Embryonic facial prominence (tissue), 1 donor: ENCODE data around the gene POLR2A.

Experiments
- DNase-seq: peaks from one replicate; pipeline ENCODE4 v3.0.0-alpha.2; 2016; ENCODE audit errors: extremely low spot score

The POLR2A gene

DNA sequence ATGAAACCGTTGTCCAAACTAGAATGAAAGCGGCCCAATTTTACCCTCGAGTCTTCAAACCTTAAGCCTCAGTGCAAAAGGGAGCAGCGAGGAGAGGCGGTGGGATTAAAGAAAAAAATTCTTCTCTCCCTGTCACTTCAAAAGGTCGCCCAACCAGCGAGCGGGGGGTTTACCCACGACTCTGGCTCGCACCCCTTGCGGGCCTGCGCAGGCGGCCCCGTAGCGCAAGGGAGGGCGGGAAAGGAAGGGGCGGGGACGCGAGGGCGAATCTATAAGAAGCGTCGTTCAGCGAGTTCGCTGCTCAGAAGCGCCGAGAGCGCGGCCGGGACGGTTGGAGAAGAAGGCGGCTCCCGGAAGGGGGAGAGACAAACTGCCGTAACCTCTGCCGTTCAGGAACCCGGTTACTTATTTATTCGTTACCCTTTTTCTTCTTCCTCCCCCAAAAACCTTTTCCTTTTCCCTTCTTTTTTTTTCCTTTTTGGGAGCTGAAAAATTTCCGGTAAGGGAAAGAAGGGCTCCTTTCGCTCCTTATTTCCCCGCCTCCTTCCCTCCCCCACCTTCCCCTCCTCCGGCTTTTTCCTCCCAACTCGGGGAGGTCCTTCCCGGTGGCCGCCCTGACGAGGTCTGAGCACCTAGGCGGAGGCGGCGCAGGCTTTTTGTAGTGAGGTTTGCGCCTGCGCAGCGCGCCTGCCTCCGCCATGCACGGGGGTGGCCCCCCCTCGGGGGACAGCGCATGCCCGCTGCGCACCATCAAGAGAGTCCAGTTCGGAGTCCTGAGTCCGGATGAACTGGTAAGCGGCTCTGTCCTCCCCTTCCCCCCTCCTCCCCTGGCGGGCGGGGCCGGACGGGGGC, at the start of gene POLR2A:
Gene POLR2A (plus strand): TSS at position 300 of the 852 bp plus-strand sequence.
- DNase-seq: peak; percentile 96

DNA sequence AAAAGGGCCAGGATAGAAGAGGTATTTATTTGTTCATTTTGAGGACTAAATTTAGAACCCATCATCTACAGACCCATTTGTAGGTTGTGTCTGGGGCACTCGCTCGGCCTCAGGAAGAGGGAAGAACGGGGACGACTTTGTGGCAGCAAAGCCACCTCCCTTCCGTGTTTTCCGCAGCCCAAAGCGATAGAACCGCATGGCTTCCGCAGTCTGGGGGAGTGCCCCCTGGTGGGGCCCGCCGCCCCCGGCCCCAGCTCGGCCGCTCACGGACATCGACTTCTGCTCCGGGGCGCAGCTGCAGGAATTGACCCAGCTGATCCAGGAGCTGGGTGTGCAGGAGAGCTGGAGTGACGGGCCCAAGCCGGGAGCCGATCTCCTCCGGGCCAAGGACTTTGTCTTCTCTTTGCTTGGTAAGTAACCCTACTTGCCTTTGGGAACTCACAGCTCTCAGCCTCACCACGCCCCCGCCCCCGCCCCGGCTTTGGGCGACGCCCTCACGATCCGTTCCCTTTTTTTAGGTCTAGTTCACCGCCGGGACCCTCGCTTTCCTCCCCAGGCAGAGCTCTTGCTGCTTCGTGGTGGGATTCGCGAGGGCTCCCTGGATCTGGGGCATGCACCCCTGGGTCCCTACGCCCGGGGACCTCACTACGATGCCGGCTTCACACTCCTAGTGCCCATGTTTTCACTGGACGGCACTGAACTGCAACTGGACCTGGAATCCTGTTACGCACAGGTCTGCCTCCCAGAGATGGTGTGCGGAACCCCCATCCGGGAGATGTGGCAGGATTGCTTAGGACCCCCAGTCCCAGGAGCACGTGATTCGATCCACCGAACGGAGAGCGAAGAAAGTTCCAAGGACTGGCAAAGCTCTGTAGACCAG, 48.2 kb upstream of the POLR2A start:
- no peak for DNase-seq

DNA sequence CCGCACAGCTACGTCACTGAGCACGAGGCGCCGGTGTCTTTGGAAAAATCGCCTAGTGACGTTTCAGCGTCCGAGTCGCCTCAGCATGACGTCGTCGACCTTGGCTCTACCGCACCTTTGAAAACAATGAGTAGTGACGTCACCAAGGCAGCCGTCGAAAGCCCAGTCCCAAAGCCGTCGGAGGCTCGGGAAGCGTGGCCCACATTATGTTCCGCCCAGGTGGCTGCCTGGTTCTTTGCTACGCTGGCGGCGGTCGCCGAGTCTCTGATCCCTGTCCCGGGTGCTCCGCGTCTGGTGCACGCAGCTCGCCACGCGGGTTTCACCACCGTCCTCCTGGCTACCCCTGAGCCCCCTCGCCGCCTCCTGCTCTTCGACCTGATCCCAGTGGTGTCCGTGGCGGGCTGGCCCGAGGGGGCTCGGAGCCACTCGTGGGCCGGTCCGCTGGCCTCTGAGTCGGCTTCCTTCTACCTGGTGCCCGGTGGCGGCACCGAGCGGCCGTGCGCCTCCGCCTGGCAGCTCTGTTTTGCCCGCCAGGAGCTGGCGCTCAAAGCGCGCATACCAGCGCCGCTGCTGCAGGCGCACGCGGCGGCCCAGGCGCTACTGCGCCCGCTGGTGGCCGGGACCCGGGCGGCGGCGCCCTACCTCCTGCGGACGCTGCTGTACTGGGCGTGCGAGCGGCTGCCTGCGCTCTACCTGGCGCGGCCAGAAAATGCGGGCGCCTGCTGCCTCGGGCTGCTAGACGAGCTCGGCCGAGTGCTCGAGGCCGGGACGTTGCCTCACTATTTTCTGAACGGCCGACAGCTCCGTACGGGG, 47.4 kb upstream of the POLR2A start:
- peak; percentile 48 for DNase-seq

DNA sequence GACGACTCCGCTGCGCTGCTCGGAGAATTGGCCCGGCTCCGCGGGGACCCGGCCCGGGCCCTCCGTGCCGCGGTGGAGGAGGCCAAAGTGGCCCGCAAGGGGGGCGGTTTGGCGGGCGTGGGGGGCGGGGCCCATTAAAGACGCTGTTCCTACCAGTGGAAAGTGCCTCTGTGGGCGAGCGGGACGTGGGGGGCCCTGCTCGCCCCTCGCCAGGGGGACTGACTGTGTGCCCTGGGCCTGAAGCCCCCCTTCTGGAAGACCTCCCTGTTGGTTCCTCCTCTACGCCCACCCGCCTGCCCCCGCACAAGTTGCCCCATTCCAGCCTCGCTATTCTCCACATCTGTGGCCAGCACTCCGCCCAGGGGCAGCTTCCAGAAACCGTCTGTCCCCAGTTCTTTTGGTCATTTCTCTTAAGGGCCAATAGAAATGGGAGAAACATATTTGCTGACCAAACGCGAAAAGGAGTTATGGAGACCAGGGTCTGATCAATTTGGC, 46.8 kb upstream of the POLR2A start:
- DNase-seq: no peak

DNA sequence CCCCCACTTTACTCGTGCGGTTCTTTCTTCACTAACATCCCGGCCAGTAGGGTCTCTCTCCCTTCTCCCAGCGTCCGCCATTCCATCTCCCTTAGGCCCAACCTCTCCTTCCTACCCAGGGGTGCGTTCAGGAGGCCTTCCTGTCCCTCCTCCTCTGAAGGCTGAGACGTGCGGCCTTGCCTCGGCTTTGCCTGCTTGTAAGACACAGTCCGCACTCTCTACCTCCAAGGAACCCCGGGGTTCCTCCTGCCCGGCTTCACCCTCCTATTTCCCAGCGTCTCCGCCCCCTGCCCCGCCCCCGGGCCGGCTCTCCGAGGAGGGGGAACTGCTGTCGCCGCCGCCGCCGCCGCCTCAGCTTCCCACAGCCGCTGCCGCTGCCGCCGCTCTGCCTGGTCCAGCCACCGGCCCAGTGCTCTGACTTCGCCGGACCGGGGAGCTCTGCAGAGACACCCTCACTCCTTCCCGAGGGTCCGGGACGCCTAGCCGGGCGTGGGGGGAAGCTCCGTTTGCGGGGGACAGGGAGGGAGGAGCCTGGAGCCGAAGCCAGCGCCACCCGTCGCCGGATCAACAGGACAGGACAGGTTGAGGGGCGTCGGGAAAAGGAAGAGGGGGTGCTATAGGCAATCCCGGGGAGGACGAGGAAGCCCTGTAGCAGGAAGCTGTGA, 46.1 kb upstream of the POLR2A start:
- DNase-seq: no peak

DNA sequence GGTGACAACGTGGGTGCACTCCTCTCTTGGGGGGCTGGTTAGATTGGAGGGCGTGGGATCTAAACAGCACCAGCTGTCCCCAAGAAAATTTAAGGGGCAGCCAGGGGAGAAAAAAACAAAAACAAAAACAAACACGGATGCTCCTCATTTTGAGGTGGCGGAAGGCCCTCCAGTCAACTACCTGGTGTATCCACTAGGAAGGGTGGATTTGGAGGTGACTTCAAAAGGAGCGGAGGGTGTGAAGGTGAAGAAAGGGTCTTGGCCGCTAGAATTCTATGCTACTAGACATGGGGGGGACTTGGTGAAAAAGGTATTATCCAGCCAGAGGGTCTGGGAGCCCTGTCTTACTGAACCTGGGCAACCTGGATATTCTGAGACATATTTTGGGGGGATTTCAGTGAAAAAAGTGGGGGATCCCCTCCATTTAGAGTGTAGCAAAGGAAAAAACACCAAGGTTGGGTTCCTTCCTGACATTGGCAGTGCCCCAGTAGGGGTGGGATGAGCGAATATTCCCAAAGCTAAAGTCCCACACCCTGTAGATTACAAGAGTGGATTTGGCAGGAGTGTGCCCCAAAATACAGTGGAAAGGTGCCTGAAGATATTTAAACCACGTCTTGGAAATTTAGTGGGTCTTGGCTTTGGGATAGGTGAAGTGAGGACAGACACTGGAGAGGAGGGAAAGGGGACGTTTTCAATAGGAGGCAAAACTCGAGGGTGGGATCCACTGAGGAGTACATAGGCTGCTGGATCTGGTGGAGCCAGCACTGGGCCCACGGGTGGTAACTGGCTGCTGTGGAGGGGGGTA, 45.3 kb upstream of the POLR2A start:
- DNase-seq: no peak

DNA sequence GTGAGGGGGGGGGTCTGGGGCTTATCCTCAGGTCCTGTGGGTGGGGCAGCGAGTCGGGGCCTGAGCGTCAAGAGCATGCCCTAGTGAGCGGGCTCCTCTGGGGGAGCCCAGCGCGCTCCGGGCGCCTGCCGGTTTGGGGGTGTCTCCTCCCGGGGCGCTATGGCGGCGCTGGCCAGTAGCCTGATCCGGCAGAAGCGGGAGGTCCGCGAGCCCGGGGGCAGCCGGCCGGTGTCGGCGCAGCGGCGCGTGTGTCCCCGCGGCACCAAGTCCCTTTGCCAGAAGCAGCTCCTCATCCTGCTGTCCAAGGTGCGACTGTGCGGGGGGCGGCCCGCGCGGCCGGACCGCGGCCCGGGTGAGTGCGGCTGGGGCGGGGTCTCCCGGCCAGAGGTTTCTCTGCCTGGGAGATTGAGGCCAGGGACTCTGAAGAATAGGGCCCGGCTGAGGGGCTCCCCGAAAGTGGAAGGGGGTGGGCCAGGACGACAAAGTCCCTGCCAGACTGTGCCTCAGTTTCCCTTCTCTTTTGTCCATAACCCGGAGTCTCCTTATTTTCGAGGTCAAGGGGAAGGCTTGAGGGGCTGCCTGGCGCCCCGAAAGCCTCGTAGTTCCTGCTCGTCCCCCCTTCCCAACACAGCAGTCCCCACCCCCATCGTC, 44.6 kb upstream of the POLR2A start, which contains the start of gene FGF11:
Gene FGF11 (plus strand): TSS at position 51 of the 651 bp plus-strand sequence. CDS start 109 bp downstream, at position 160.
- DNase-seq: no peak

DNA sequence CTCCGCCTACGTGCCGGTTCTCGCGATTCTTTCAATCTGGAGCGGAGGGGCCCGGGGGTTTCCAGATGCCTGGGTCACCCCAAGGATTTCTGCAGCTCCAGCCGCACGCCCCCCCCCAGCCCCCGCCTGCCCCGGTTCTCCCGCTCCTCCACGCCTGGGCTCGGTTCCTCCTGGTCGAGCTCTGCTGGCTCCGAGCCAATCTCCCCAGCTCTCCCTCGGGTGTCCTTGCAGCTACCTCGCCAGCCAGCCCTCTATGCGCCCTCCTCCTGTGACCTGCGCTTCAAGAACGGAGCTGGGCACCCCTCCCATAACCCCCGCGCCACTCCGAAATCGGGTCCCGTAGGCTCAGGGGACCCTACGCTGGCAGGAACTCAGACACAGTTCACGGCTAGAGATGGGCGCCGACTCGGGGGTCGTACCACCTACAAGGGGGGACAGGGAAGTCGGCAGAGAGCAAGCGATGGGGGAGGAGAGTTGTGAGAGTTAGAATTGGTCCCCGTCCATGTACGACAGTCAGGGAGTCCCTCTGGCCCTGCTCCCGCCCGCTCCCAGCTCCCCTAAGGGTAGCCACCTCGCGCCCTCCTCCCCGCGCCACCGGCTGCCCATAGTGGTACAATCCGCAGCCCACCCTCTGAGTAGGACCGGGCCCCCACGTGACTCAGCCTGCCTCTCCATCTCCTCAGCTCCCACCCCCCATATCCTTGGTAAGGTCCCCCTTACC, 43.9 kb upstream of the POLR2A start:
- DNase-seq: peak; percentile 43

DNA sequence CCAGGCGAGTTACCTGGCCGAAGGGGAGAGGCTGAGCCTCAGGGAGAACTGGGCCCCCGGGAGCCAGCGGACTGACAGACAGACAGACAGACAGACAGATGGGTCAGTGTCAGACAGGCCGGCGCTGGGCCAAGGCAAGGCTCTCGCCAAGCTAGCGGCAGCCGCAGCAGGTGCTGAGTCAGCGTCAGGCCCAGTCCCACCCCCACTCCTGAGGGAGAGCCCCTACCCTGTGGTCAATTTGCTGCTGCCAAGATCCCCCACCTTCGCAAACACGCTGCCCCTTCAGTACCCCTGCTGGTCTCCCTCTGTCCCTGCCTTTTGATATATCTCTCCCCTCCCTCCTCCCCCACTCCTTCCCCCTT, 43.4 kb upstream of the POLR2A start:
- peak; percentile 46 for DNase-seq

DNA sequence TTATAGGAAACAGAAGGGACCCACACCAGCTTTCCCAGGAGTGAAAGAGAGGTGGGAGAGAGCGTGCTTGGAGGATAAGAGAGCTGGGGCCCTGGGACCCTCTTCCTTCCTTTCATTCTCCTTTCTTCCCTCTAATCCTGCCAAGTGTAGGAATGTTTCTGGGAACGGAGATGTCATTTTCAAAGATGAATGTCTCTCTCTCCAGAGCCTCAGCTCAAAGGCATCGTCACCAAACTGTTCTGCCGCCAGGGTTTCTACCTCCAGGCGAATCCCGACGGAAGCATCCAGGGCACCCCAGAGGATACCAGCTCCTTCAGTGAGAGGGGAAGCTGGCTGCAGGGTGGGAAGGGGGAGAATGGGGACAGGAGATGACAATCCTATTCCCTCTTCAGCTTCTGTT, 42.9 kb upstream of the POLR2A start:
- no peak for DNase-seq

DNA sequence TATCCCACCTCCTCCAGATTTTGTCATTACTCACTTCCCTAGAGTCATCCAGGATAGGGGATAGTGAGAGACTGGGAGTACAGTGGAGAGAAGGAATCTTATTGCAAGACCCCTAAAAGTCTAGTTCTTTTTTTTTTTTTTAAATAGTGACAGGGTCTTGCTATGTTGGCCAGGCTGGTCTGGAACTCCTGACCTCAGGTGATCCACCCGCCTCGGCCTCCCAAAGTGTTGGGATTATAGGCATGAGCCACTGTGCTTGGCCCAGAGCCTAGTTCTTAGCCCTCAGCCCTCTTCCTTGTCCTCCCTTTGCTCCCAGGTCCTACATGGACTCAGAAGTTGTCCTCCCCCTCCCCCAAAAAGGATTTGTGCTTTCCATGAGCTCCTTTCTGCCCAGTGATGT, 42.0 kb upstream of the POLR2A start:
- no peak for DNase-seq

DNA sequence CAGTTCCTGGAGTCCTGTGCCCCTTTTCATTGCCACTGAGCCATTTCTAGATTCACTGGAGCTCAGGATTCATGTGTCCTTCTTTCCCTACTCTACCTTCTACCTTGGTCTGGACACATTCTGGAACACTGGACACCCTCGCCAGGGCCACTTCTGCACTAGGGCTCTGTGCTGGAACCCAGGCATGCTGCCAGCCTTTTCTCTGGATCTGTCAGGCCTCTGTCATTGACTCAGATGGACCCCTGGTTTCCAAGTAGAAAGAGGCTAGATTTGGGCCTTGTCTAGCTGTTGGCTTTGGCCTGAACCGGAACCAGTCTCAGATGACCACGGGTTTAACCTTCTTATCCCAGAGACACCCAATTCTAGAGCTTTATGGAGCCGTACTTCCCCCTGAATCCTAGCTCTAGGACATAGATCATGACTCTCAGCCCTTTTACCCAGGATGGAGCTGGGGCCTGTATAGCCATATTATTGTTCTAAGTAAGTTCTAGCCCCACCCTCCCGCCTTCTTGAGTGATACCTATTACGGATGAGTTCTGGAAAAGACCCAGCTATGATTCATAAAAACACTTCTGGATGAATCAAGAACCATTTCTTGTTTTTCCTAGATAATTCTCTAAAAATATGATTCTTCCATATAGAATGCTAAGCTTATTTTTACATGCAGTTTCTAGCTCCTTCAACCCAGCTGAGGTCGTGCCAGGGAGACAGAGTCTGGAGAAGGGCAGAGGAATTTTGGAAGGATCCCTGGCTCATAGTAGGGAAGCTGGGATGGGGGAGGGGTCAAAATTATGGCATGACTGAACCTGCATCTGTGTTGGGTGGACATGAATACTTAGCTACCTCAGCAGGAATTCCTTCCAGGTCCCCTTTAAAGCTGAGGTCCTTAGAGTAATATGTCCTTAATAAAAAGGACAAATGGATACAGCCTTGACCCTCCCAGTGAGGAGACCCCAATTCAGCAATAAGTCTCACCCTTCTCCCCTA, 40.4 kb upstream of the POLR2A start:
- no peak for DNase-seq

DNA sequence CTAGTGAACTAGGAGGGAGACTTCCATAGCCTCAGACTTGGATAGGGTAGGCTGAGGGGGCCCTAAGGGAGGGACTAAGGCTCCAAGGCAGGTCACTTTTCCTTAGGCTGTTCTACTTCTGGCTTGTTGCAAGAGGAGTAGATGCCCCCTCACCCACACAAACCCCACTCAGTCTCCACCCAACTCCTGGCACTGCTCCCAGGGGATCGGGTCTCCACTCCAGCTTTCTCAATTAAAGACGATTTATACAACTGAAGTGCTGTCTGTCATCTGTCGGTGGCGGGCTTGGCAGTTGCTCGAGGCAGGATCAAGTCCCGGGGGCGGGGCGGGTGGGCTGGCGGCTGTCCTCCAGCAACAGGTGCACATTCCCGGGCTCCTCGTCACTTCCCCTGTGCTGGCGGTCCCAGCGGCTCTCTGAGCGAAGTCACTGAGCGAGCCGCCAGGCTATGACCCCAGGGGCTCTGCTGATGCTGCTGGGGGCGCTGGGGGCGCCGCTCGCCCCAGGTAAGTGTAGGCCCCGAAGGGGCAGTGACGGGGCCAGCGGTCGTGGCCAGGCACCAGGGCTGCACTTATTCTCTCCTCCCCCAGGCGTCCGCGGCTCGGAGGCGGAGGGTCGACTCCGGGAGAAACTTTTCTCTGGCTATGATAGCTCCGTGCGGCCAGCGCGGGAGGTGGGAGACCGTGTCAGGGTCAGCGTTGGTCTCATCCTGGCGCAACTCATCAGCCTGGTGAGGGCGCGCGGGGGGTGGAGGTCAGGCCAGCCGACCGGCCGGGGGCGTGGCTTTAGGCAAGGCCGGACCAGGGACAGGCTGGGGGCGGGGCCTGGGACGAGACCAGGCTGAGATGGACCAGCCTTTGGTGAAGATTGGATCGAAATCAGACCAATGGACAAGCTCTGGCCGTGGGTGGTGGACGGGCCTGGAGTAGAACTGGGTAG, 39.2 kb upstream of the POLR2A start, which contains the start of gene CHRNB1:
Gene CHRNB1 (plus strand): TSS at position 380 of the 937 bp plus-strand sequence. CDS start 67 bp downstream, at position 447.
- no peak for DNase-seq

DNA sequence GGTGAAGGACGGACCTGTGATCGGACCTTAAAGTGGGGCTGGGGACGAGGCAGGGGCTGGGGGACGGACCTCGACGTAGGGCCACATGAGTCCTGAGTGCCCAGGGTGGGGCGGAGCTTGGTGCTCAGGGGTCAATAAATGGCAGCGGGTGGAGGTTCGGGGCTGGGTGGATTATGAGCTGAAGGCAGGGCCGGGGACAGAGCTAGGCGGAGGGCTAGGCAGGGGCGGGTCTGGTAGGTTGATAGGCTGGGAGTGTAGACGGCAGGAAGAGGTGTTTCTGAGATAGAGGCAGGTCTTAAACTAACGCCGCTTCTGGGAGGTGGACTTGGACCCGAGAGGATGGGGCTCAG, 38.6 kb upstream of the POLR2A start:
- no peak for DNase-seq

DNA sequence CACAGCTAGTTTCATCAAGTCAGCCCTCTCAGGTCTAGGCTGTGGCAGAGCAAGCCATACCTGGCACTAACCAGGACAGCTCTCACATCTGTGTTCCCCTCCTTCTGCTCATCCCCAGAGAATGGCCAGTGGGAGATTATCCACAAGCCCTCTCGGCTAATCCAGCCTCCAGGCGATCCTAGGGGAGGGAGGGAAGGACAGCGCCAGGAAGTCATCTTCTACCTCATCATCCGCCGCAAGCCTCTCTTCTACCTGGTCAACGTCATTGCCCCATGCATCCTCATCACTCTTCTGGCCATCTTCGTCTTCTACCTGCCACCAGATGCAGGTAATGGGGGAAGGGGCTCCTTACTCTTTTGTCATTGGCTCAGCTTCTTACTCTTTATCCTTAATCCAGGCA, 35.7 kb upstream of the POLR2A start:
- no peak for DNase-seq

DNA sequence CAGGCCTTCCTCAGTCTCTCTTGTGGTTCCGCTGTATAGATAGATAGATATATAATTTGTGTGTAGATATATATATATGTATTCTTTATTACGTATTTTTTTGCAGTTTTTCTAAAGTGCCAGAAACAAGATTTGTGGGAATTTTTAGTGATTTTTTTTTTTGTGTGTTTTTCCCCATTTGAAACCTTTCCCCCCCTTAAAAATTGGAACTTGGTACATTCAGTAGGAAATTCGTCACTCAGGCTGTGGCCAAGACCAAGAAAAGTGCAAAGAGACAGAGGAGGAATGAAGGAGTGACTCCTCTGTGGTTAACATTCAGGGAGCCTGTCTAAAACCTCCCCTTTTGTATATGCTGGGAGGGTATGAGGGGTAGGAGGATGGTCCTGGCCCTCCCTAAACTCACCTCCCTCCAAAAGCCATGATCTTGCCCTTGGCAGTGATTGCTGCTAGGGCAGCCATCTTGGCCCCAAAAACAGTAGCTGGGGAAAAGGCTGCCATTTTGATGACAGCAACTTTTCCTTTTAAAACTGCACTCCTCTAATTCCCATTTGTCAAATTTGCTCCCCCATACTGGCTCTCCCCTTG, 24.1 kb upstream of the POLR2A start:
- no peak for DNase-seq
